ENCODE data around the gene IGFBP7. TPM values are rescaled to one million over a fixed set of nuclear protein-coding genes. Genes with fewer than 3 reads are reported as not detected.

Gene IGFBP7
- total and polyA plus RNA-seq, 2 of the 8 experiments (the other 6 are each of a cell fraction or from before 2014, with no cell fraction given), result 0.17 to 0.48 TPM

- no peak for TF ChIP-seq ASH2L (IDR thresholded peaks at IDR 0.05; ENCODE audit: low read length)
- no peak for TF ChIP-seq RNF2 (IDR thresholded peaks at IDR 0.05; ENCODE audit: borderline replicate concordance, low read depth, low read length, missing control alignments, poor library complexity, severe bottlenecking)
- TF ChIP-seq SP1 (IDR thresholded peaks at IDR 0.05; ENCODE audit: low read depth, low read length), result no peak
- TF ChIP-seq SIN3A (conservative IDR thresholded peaks at IDR 0.05 in 1 of 2, IDR thresholded peaks at IDR 0.05 in 1 of 2; ENCODE audit: low read depth in 1 of 2, low read length in 2 of 2), result no peak
- no peak for TF ChIP-seq ATF3 (IDR thresholded peaks at IDR 0.05; ENCODE audit: insufficient read depth, low read depth, low read length)
- TF ChIP-seq POU5F1 (IDR thresholded peaks at IDR 0.05; ENCODE audit: low read depth, low read length), result no peak
Measured at GRCh38 chr4:57080781-57081650, 29.2 kb downstream of the IGFBP7 start (continued).
